ENCODE measurements around the gene RAB5B. TPM values are rescaled to one million over a fixed set of nuclear protein-coding genes. Genes with fewer than 3 reads are reported as not detected.

Gene RAB5B
- total RNA-seq, 1 donor from 2014 or later = 83.8 TPM

DNA sequence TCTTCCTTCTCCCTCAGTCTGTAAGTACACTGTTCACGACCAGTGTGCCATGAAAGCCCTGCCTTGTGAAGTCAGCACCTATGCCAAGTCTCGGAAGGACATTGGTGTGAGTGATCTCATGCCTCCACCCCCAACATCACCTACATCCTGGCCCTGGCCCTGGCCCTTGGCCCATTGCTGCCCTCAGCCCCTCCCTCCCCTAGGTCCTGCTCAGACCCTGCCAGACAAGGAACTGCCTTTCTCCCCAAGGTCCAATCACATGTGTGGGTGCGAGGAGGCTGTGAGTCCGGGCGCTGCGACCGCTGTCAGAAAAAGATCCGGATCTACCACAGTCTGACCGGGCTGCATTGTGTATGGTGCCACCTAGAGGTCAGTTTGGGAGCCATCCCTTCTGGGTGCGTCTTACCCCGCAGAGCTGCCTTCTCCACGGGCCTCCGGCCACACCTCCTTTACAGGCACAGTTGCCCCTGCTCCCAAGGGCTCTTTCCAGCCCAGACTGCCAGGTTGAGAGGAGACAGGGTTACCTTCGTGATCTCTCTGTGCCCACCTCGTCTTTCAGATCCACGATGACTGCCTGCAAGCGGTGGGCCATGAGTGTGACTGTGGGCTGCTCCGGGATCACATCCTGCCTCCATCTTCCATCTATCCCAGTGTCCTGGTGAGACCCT lies 33.7 kb upstream of the RAB5B start:
- intact Hi-C loops (cut with micrococcal nuclease) = loop anchor here (1.0 kb wide), 5 partner anchors 13 to 281 kb away; partner anchors contain the start of genes DNAJC14, ORMDL2 and PYM1
- TF ChIP-seq, protein P1, sequence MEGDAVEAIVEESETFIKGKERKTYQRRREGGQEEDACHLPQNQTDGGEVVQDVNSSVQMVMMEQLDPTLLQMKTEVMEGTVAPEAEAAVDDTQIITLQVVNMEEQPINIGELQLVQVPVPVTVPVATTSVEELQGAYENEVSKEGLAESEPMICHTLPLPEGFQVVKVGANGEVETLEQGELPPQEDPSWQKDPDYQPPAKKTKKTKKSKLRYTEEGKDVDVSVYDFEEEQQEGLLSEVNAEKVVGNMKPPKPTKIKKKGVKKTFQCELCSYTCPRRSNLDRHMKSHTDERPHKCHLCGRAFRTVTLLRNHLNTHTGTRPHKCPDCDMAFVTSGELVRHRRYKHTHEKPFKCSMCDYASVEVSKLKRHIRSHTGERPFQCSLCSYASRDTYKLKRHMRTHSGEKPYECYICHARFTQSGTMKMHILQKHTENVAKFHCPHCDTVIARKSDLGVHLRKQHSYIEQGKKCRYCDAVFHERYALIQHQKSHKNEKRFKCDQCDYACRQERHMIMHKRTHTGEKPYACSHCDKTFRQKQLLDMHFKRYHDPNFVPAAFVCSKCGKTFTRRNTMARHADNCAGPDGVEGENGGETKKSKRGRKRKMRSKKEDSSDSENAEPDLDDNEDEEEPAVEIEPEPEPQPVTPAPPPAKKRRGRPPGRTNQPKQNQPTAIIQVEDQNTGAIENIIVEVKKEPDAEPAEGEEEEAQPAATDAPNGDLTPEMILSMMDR (IDR thresholded peaks at IDR 0.05) = peak; percentile 63
- ChIA-PET POLR2A (interaction anchor here (0.5 to 3.7 kb wide), 9 partner anchors 9 to 202 kb away, joined by 3 to 50 read pairs (median 6); partner anchors contain the start of genes DNAJC14, PYM1 and RAB5B), CTCF (interaction anchor here (0.6 to 3.4 kb wide), 23 partner anchors 8 to 751 kb away, joined by 3 to 58 read pairs (median 4); partner anchors contain the start of genes BLOC1S1, DGKA, ORMDL2 and RAB5B)
- H3K4me1 Mint-ChIP-seq = peaks cover 12% of the 10 kb centered on the region
- peak overlapping the region; percentile 47 for H3K27ac Mint-ChIP-seq
- peak; percentile 63 for DNase-seq
- H3K27me3 Mint-ChIP-seq = no peaks in the 10 kb centered on the region
- peaks cover 88% of the 10 kb centered on the region for H3K36me3 Mint-ChIP-seq (ENCODE audit: low read depth)
- no peak overlapping the region for H3K4me3 Mint-ChIP-seq
- no peaks in the 10 kb centered on the region for H3K9me3 Mint-ChIP-seq
- ATAC-seq (ENCODE audit: low read depth) = peak; percentile 99

DNA sequence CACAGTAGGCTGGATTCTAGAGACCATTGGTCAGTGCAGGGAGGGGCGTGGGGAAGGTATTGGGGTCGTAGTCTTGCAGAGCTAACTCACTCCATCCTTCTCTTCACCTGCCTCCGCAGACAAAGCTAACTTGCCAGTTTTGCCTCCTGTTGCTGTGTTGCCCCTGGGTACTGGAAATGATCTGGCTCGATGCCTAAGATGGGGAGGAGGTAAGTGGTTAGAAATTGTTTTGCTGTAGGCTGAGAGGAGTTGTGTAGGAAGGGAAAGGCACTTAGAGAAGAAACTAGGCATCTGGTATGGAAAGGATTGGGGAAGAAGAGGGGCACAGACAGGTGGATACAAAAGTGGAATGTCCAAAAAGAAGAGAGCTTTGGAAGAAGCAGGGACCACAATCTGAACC lies 31.8 kb upstream of the RAB5B start:
- DNase-seq (no peak), ATAC-seq (ENCODE audit: low read depth) (no peak)
- TF ChIP-seq, protein P1 (IDR thresholded peaks at IDR 0.05) = no peak
- ChIA-PET POLR2A (interaction anchor here (0.5 to 1.2 kb wide), 4 partner anchors 15 to 168 kb away, joined by 3 to 4 read pairs (median 3); partner anchors contain the start of genes ORMDL2 and SARNP), CTCF (interaction anchor here (0.6 to 1.4 kb wide), 5 partner anchors 8 to 203 kb away, joined by 3 to 6 read pairs (median 4); partner anchors contain the start of gene SARNP)
- Mint-ChIP-seq H3K27me3 (no peaks in the 10 kb centered on the region), H3K27ac (peak overlapping the region; percentile 51), H3K4me1 (peaks cover 10% of the 10 kb centered on the region), H3K9me3 (no peaks in the 10 kb centered on the region), H3K36me3 (ENCODE audit: low read depth) (peaks cover 88% of the 10 kb centered on the region), H3K4me3 (no peak overlapping the region)
- intact Hi-C loops (cut with micrococcal nuclease) = no loop called here

DNA sequence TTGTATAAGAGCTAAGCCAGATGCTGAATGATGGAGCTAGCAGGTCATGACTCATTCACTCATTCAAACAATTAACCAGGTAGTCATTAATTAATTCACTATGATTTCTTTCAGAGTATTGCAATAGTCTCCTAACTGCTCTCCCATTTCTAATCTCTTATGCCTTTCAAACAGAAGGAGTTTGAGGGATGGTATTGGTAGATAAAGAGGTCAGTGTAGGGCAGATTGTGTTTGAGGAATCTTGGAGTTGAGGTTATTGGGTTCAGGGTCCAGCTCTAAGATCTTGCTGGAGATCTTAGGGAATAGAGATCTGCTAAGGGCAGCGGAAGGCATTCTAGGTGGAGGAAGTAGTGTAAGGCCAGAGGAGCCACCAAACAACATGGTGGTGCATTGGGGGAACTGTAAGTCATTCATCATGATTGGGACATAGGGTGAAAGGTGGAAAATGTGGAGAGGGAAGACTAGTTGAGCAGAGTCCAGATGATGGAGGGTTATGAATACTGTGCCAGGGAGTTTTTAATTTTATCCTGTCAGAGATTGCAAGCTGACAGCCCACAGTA lies 31.2 kb upstream of the RAB5B start:
- H3K27me3 Mint-ChIP-seq = no peaks in the 10 kb centered on the region
- POLR2A ChIA-PET = interaction anchor here (0.5 to 1.2 kb wide), 4 partner anchors 16 to 168 kb away, joined by 3 to 4 read pairs (median 3); partner anchors contain the start of genes ORMDL2 and SARNP
- H3K27ac Mint-ChIP-seq = no peak overlapping the region
- TF ChIP-seq, protein P1 (IDR thresholded peaks at IDR 0.05) = no peak
- DNase-seq = no peak
- intact Hi-C loops (cut with micrococcal nuclease) = no loop called here
- H3K9me3 Mint-ChIP-seq = no peaks in the 10 kb centered on the region
- H3K4me3 Mint-ChIP-seq = no peak overlapping the region
- peaks cover 10% of the 10 kb centered on the region for H3K4me1 Mint-ChIP-seq
- ATAC-seq (ENCODE audit: low read depth) = no peak
- CTCF ChIA-PET = interaction anchor here (1.0 to 1.4 kb wide), 4 partner anchors 8 to 204 kb away, joined by 3 to 6 read pairs (median 4); partner anchors contain the start of gene SARNP
- H3K36me3 Mint-ChIP-seq (ENCODE audit: low read depth) = peaks cover 86% of the 10 kb centered on the region

DNA sequence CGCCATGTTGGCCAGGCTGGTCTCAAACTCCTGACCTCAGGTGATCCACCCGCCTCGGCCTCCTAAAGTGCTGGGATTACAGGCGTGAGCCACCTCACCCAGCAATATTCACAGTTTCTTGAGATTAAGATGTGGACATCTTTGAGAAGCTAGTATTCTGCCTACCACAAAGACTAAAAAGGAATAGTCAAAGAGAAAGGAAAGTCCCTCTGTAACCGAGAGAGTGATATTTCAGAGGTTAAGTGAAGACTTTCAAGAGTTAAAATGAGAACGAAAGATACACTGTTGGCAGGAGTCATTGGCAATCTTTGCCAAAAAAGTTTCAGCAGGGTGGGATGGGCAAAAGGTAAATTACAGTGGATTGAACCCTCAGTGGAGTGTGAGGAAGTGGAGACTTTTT lies 27.3 kb upstream of the RAB5B start:
- POLR2A ChIA-PET = interaction anchor here (0.7 to 0.8 kb wide), 2 partner anchors 14 to 27 kb away, joined by 4 to 9 read pairs; partner anchors contain the start of gene RAB5B
- H3K27ac Mint-ChIP-seq = peak overlapping the region; percentile 3
- H3K36me3 Mint-ChIP-seq (ENCODE audit: low read depth) = peaks cover 74% of the 10 kb centered on the region
- ATAC-seq (ENCODE audit: low read depth) (no peak), DNase-seq (no peak)
- TF ChIP-seq, protein P1 (IDR thresholded peaks at IDR 0.05) = no peak
- H3K9me3 Mint-ChIP-seq = no peaks in the 10 kb centered on the region
- intact Hi-C loops (cut with micrococcal nuclease) = no loop called here
- CTCF ChIA-PET = no interaction called here
- no peak overlapping the region for H3K4me3 Mint-ChIP-seq
- no peaks in the 10 kb centered on the region for H3K4me1 Mint-ChIP-seq
- H3K27me3 Mint-ChIP-seq = no peaks in the 10 kb centered on the region

DNA sequence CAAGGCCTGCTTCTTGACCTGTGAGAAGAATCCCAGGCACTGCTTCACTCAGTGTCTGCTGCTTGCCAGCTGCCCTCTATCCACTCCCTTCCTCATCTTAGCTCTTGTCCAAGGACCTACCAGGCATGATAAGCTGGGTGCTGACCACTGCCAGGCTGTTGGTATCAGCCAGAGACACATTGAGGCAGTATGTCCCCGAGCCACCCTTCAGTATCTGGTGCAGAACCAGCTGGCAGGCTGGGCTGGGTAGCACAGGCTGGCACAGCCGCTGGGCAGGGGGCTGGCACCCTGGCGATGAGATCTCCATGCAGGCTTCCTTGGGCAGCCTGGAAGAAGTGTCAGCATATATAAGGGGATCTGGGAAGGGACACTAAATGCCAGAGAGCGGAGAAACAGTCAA lies 18.5 kb upstream of the RAB5B start:
- ATAC-seq (ENCODE audit: low read depth) = no peak
- Mint-ChIP-seq H3K9me3 (no peaks in the 10 kb centered on the region), H3K27ac (no peak overlapping the region), H3K36me3 (ENCODE audit: low read depth) (peaks cover 37% of the 10 kb centered on the region), H3K4me3 (no peak overlapping the region), H3K27me3 (no peaks in the 10 kb centered on the region), H3K4me1 (no peaks in the 10 kb centered on the region)
- ChIA-PET POLR2A (interaction anchor here (0.9 kb wide), 1 partner anchor 25 kb away, joined by 3 read pairs; no protein-coding TSS in a partner anchor), CTCF (interaction anchor here (1.3 to 1.6 kb wide), 2 partner anchors 15 to 40 kb away, joined by 4 read pairs; no protein-coding TSS in a partner anchor)
- DNase-seq = no peak
- intact Hi-C loops (cut with micrococcal nuclease) = no loop called here
- TF ChIP-seq, protein P1 (IDR thresholded peaks at IDR 0.05) = no peak

Measured in activated B cell treated with CpG ODN at 0.5 μM for 24 hours (primary cell).